Endothelial cell of umbilical vein (primary cell): ENCODE results near the gene NBEAL2.

Experiments
- JUN ChIP-seq: IDR thresholded peaks from 2 replicates; pipeline ENCODE4 v1.6.1; 2011; ENCODE audit warnings: borderline replicate concordance, low read depth; ENCODE audit not compliant: insufficient read length, insufficient read depth
- POLR2A ChIP-seq: IDR thresholded peaks from 2 replicates; pipeline ENCODE4 v1.6.1; 2012; ENCODE audit warnings: low read depth, mild to moderate bottlenecking, control low read depth, low read length
- TF ChIP-seq, protein P1 (sequence below), 2 donors: IDR thresholded peaks; 1 replicate in 1 of 2; 2 replicates in 1 of 2; pipeline ENCODE4 v1.5.1; 2011; ENCODE audit warnings: low read length in 2 of 2, mild to moderate bottlenecking in 2 of 2, moderate library complexity in 2 of 2, control low read depth in 1 of 2, inconsistent platforms in 1 of 2, low read depth in 1 of 2; ENCODE audit not compliant: insufficient read depth in 1 of 2; ENCODE audit errors: extremely low read depth in 1 of 2
- TF ChIP-seq, protein P2 (sequence below): IDR thresholded peaks from 2 replicates; pipeline ENCODE4 v1.6.1; 2011; ENCODE audit not compliant: insufficient read depth, insufficient read length

DNA sequence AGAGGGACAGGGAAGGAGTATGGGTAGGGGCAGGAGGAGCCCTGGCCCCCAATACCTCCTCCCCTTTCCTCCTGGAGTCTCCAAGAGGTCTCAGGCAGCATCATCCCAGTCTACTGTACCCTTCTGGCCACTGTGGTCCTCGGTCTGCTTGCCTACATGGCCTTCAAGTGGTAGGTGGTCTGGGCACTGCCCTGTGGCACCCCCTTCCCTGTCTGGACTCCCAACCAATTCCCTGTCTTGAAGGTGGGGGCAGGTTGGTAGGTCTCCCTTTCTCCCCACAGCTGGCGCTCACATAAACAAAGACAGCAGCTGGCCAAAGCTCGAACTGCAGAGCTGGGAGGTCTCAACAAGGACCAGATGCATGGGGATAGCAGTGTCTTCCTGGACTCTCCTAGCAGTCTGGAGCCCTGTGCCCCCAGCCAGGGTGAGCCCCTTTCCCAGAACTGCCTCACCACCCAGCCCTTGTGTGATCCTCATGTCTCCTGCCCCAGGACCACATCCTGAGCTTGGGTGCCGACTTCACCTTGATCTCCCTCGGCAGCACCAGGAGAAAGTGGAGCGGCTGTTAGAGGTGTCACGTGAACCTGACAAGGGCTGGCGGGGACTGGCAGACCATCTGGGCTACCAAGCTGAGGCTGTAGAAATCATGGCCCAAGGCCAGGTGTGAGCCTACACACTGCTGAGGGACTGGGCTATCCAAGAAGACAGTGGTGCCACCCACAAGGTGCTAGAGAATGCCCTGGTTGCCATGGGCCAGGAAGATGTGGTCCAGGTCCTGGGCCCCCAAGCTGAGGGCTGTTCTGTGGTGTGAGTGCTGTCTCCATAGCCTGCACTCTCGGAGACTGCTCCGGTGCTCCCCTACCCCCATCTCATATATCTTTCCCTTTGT is 33.1 kb downstream of the NBEAL2 start:
- TF ChIP-seq, protein P1, sequence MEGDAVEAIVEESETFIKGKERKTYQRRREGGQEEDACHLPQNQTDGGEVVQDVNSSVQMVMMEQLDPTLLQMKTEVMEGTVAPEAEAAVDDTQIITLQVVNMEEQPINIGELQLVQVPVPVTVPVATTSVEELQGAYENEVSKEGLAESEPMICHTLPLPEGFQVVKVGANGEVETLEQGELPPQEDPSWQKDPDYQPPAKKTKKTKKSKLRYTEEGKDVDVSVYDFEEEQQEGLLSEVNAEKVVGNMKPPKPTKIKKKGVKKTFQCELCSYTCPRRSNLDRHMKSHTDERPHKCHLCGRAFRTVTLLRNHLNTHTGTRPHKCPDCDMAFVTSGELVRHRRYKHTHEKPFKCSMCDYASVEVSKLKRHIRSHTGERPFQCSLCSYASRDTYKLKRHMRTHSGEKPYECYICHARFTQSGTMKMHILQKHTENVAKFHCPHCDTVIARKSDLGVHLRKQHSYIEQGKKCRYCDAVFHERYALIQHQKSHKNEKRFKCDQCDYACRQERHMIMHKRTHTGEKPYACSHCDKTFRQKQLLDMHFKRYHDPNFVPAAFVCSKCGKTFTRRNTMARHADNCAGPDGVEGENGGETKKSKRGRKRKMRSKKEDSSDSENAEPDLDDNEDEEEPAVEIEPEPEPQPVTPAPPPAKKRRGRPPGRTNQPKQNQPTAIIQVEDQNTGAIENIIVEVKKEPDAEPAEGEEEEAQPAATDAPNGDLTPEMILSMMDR (IDR thresholded peaks at IDR 0.05; ENCODE audit: extremely low read depth in 1 of 2, insufficient read depth in 1 of 2, low read depth in 1 of 2, low read length in 2 of 2): no peak
- TF ChIP-seq JUN (no peak), POLR2A (no peak)
- TF ChIP-seq, protein P2, sequence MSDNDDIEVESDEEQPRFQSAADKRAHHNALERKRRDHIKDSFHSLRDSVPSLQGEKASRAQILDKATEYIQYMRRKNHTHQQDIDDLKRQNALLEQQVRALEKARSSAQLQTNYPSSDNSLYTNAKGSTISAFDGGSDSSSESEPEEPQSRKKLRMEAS: no peak
